Endometrial microvascular endothelial cells (primary cell): Measurements from ENCODE around the gene SRL. TPM values are rescaled to one million over a fixed set of nuclear protein-coding genes. Genes with fewer than 3 reads are reported as not detected.

Experiments
- in situ Hi-C: cut with HindIII; loops from 2 replicates; pipeline ENCODE4 v1.10.0; 2017; ENCODE audit warnings: low sequenced_read_pairs, low pct_unique_long_range_greater_than_20kb; ENCODE audit errors: inconsistent ontology term
- total RNA-seq: library from RNA; depleted of rRNA; stranded (reverse); fragments of >200 nt; gene quantifications from one replicate; pipeline ENCODE4 v1.2.3, GENCODE V29; 2015; ENCODE audit errors: inconsistent ontology term

Gene SRL
- total RNA-seq, 1 donor from 2014 or later = not detected

- in situ Hi-C loops = no loop called here
Observed at GRCh38 chr16:4147236-4147635, 94.6 kb downstream of the SRL start.

GRCh38 chr16:4142268-4142667, 99.6 kb downstream of the SRL start:
- in situ Hi-C loops = no loop called here

GRCh38 chr16:4141604-4142003, 100.3 kb downstream of the SRL start:
- in situ Hi-C loops = no loop called here

- in situ Hi-C loops = no loop called here
Observed at GRCh38 chr16:4140652-4141051, 101.2 kb downstream of the SRL start.

GRCh38 chr16:4139968-4140367, 101.9 kb downstream of the SRL start:
- in situ Hi-C loops = no loop called here

Other genes starting within 250 kb of the SRL start
- 24.2 TPM for gene ADCY9, start 125.6 kb downstream of the SRL start, total RNA-seq
- gene TFAP4, start 30.9 kb upstream of the SRL start, total RNA-seq = 2.9 TPM
- gene GLIS2, start 74.0 kb upstream of the SRL start, total RNA-seq = 2.8 TPM
- gene PAM16, start 109.2 kb upstream of the SRL start, total RNA-seq = 39.7 TPM
- gene VASN, start 129.8 kb upstream of the SRL start, total RNA-seq = 0.09 TPM
- 28.6 TPM for gene CORO7, start 174.5 kb upstream of the SRL start, total RNA-seq
- 48.5 TPM for gene DNAJA3, start 183.8 kb upstream of the SRL start, total RNA-seq
- gene NMRAL1, start 232.5 kb upstream of the SRL start, total RNA-seq = 96.9 TPM
- gene HMOX2, start 234.3 kb upstream of the SRL start, total RNA-seq = 103 TPM